H1 (cell line): ENCODE results near the gene FBXW5.

ENCODE experiments used
- BACH1 ChIP-seq: IDR thresholded peaks from 2 replicates; pipeline ENCODE4 v1.6.1; 2012; ENCODE audit warnings: low read length, improper control_type of control experiment
- CEBPB ChIP-seq: IDR thresholded peaks from 2 replicates; pipeline ENCODE4 v1.6.1; 2012; ENCODE audit warnings: low read depth, low read length
- TAF1 ChIP-seq: IDR thresholded peaks from 2 replicates; pipeline ENCODE4 v1.6.1; 2011; ENCODE audit warnings: mild to moderate bottlenecking, low read depth, low read length
- TEAD4 ChIP-seq: IDR thresholded peaks from 2 replicates; pipeline ENCODE4 v1.6.1; 2012; ENCODE audit warnings: low read depth, low read length, inconsistent platforms, mixed read lengths
- TF ChIP-seq, protein P1 (sequence below), 3 experiments: IDR thresholded peaks; 1 replicate in 2 of 3; 2 replicates in 1 of 3; pipeline versions ENCODE4 v1.5.1 to v1.6.1; 2011; ENCODE audit warnings: low read length in 3 of 3, mild to moderate bottlenecking in 3 of 3, inconsistent platforms in 2 of 3, low read depth in 1 of 3, moderate library complexity in 1 of 3; ENCODE audit not compliant: insufficient read depth in 1 of 3; ENCODE audit errors: control extremely low read depth in 1 of 3

- TF ChIP-seq TAF1 (no peak), TEAD4 (no peak), CEBPB (no peak), BACH1 (no peak)
- TF ChIP-seq, protein P1, sequence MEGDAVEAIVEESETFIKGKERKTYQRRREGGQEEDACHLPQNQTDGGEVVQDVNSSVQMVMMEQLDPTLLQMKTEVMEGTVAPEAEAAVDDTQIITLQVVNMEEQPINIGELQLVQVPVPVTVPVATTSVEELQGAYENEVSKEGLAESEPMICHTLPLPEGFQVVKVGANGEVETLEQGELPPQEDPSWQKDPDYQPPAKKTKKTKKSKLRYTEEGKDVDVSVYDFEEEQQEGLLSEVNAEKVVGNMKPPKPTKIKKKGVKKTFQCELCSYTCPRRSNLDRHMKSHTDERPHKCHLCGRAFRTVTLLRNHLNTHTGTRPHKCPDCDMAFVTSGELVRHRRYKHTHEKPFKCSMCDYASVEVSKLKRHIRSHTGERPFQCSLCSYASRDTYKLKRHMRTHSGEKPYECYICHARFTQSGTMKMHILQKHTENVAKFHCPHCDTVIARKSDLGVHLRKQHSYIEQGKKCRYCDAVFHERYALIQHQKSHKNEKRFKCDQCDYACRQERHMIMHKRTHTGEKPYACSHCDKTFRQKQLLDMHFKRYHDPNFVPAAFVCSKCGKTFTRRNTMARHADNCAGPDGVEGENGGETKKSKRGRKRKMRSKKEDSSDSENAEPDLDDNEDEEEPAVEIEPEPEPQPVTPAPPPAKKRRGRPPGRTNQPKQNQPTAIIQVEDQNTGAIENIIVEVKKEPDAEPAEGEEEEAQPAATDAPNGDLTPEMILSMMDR (IDR thresholded peaks at IDR 0.05; ENCODE audit: control extremely low read depth in 1 of 3, insufficient read depth in 1 of 3, low read depth in 1 of 3, low read length in 3 of 3) = no peak
Measured at GRCh38 chr9:136951541-136952320, 7.2 kb upstream of the FBXW5 start, which contains the start of gene LCN12.
